K562 (cell line): Measurements from ENCODE around the gene FBXO11. TPM values are rescaled to one million over a fixed set of nuclear protein-coding genes. Genes with fewer than 3 reads are reported as not detected.

ENCODE experiments used
- FOXM1 ChIP-seq, 2 experiments: fragments of 450-650 bp in 1 of 2; sonication (generic) in 1 of 2; formaldehyde crosslinking in 1 of 2; IDR thresholded peaks; 2 replicates each; pipeline versions ENCODE4 v1.6.1 to v1.9.0; 2017 to 2022; ENCODE audit warnings: low read depth in 2 of 2, mild to moderate bottlenecking in 2 of 2, missing genetic modification reagents in 1 of 2, moderate library complexity in 1 of 2
- SMARCB1 ChIP-seq: IDR thresholded peaks from 2 replicates; pipeline ENCODE4 v1.6.1; 2011; ENCODE audit warnings: improper control_type of control experiment, low read depth; ENCODE audit not compliant: insufficient read length
- ZKSCAN8 ChIP-seq: fragments of 200-800 bp; sonication (Bioruptor generic); IDR thresholded peaks from 2 replicates; pipeline ENCODE4 v1.6.1; 2016; ENCODE audit warnings: missing genetic modification characterization, missing compliant biosample characterization
- ZNF121 ChIP-seq: sonication (generic); formaldehyde crosslinking; conservative IDR thresholded peaks from 2 replicates; pipeline ENCODE4 v1.8.0; 2022; ENCODE audit warnings: missing genetic modification reagents
- polyA plus RNA-seq, 8 experiments: library from polyadenylated mRNA; depleted of rRNA in 4 of 8; stranded (reverse) in 5 of 8; unstranded in 3 of 8; fragments of >200 nt; fragmentation: Nextera tagmentation in 2 of 8; fragmentation: Illumina TruSeq in 1 of 8; extraction: Ambion mirVana in 2 of 8; extraction: Trizol in 1 of 8; gene quantifications; 2 replicates each; pipeline versions ENCODE4 v1.2.1 to v1.2.3, GENCODE V29; 2011 to 2014; ENCODE audit warnings: inconsistent platforms in 1 of 8, missing spikeins in 1 of 8
- total RNA-seq, 7 experiments: library from RNA; depleted of rRNA in 6 of 7; stranded (reverse); fragments of >200 nt in 6 of 7; fragmentation: Illumina TruSeq in 2 of 7; extraction: Trizol in 2 of 7; gene quantifications; 2 replicates each; pipeline versions ENCODE4 v1.2.1 to v1.2.3, GENCODE V29; 2011 to 2021; ENCODE audit warnings: low replicate concordance in 1 of 7
- TF ChIP-seq, protein P1 (sequence below): fragments of 450-650 bp; conservative IDR thresholded peaks from 2 replicates; pipeline ENCODE4 v1.6.1; 2016; ENCODE audit warnings: missing genetic modification characterization, low read depth, mild to moderate bottlenecking, missing compliant biosample characterization, moderate library complexity
- TF ChIP-seq, protein P2 (sequence below): fragments of 250-450 bp; sonication (Bioruptor Pico); IDR thresholded peaks from 2 replicates; pipeline ENCODE4 v1.8.0; 2022; ENCODE audit warnings: moderate library complexity, mild to moderate bottlenecking, inconsistent platforms
- TF ChIP-seq, protein P3 (sequence below), 2 experiments: fragments of 450-650 bp; IDR thresholded peaks; 2 replicates each; pipeline ENCODE4 v1.6.1; 2016; ENCODE audit warnings: mild to moderate bottlenecking in 2 of 2, borderline replicate concordance in 1 of 2, low read depth in 1 of 2, moderate library complexity in 1 of 2
- TF ChIP-seq, protein P4 (sequence below): sonication (generic); formaldehyde crosslinking; IDR thresholded peaks from 2 replicates; pipeline ENCODE4 v1.8.1; 2023; ENCODE audit warnings: mild to moderate bottlenecking, missing genetic modification reagents
- TF ChIP-seq, protein P5 (sequence below): sonication (generic); formaldehyde crosslinking; IDR thresholded peaks from 2 replicates; pipeline ENCODE4 v1.9.0; 2022; ENCODE audit warnings: mild to moderate bottlenecking, missing genetic modification reagents
- TF ChIP-seq, protein P6 (sequence below), 2 experiments: IDR thresholded peaks; 2 replicates each; pipeline ENCODE4 v1.6.1; 2012; ENCODE audit warnings: improper control_type of control experiment in 2 of 2, low read depth in 2 of 2, low read length in 2 of 2, borderline replicate concordance in 1 of 2

FBXO11 gene
- total and polyA plus RNA-seq, 9 of the 15 experiments (the other 6 are each of a cell fraction or from before 2014, with no cell fraction given): 8.8 to 44.5 (median 24.1) TPM

DNA sequence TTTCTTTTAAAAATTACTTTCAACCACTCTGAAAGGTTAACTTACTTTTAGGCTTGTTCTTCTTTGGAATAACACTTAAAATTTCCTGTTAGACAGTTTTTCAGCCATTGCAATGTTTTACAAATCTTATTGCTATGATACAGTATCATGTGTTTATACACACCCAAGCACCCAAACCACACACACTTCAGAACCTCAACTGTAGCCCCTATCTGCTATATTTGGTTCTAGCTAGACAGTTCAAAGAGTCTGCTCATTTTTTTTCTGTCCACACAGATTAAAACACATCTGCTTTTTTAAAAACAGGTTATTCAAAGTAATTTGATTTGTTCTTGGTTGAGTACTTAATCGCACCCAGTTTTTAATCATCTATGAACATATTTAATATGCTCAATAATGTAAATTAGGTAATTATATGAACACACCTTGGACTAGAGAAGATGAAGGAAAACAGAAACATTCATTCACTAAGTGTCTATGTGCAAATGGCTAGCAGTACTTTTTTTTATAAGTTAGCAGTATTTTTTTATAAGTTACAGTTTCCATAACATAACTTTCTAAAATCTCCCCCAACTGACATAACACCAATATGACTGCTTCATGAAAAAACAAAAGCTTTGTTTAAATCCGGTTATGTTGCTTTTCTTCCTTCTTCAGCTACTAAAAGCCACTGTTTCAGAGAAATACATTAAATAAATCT is 17.6 kb downstream of the FBXO11 start (continued):
- TF ChIP-seq, protein P1, sequence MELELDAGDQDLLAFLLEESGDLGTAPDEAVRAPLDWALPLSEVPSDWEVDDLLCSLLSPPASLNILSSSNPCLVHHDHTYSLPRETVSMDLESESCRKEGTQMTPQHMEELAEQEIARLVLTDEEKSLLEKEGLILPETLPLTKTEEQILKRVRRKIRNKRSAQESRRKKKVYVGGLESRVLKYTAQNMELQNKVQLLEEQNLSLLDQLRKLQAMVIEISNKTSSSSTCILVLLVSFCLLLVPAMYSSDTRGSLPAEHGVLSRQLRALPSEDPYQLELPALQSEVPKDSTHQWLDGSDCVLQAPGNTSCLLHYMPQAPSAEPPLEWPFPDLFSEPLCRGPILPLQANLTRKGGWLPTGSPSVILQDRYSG: no peak
- TF ChIP-seq, protein P2, sequence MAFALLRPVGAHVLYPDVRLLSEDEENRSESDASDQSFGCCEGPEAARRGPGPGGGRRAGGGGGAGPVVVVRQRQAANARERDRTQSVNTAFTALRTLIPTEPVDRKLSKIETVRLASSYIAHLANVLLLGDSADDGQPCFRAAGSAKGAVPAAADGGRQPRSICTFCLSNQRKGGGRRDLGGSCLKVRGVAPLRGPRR (CRISPR knock-in tag): no peak
- no peak for TF ChIP-seq ZNF121 (CRISPR knock-in tag)
- TF ChIP-seq, protein P3, sequence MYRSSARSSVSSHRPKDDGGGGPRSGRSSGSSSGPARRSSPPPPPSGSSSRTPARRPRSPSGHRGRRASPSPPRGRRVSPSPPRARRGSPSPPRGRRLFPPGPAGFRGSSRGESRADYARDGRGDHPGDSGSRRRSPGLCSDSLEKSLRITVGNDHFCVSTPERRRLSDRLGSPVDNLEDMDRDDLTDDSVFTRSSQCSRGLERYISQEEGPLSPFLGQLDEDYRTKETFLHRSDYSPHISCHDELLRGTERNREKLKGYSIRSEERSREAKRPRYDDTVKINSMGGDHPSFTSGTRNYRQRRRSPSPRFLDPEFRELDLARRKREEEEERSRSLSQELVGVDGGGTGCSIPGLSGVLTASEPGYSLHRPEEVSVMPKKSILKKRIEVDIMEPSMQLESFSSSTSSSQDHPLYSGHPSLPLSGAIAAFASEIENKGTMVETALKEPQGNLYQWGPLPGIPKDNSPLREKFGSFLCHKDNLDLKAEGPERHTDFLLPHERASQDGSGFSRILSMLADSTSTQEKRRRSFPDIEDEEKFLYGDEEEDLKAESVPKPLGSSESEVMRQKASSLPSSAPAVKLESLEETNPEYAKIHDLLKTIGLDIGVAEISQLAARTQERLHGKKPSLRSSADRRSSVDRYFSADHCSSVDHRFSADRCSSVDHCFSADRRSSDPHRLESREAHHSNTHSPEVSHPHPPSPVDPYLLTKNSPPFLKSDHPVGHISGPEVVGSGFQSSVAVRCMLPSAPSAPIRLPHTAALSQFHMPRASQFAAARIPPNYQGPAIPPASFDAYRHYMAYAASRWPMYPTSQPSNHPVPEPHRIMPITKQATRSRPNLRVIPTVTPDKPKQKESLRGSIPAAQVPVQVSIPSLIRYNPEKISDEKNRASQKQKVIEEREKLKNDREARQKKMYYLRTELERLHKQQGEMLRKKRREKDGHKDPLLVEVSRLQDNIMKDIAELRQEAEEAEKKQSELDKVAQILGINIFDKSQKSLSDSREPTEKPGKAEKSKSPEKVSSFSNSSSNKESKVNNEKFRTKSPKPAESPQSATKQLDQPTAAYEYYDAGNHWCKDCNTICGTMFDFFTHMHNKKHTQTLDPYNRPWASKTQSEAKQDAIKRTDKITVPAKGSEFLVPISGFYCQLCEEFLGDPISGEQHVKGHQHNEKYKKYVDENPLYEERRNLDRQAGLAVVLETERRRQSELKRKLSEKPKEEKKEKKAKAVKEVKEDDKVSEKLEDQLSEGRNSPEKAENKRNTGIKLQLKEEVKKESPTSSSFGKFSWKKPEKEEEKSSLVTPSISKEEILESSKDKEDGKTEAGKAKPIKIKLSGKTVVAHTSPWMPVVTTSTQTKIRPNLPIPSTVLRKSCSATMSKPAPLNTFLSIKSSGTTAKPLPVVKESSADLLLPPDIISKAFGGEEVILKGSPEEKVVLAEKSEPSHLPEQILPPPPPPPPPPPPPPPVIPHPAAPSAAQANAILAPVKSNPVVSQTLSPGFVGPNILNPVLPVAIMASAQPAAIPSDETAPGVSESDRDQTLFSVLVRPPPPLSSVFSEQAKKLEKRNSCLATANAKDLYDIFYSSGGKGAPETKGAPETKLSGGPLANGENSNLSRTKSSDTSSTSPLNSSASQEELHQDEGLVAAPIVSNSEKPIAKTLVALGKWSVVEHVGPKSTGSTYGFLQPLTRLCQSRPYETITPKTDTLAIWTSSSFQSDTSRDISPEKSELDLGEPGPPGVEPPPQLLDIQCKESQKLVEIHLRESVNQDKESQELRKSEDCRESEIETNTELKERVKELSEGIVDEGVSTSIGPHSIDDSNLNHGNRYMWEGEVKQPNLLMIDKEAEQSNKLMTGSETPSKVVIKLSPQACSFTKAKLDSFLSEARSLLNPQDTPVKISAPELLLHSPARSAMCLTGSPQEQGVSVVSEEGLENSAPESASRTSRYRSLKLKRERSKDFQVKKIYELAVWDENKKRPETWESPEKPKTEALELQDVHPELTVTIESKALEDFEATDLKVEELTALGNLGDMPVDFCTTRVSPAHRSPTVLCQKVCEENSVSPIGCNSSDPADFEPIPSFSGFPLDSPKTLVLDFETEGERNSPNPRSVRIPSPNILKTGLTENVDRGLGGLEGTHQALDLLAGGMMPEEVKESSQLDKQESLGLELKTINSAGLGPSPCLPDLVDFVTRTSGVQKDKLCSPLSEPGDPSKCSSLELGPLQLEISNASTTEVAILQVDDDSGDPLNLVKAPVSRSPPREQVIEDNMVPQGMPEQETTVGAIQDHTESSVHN (IDR thresholded peaks at IDR 0.05; ENCODE audit: borderline replicate concordance in 1 of 2, low read depth in 1 of 2): no peak
- no peak for TF ChIP-seq ZKSCAN8 (CRISPR knock-in tag)
- TF ChIP-seq FOXM1 (IDR thresholded peaks at IDR 0.05; ENCODE audit: low read depth): no peak
- TF ChIP-seq FOXM1 (CRISPR knock-in tag; IDR thresholded peaks at IDR 0.05; ENCODE audit: low read depth): no peak
- TF ChIP-seq, protein P4, sequence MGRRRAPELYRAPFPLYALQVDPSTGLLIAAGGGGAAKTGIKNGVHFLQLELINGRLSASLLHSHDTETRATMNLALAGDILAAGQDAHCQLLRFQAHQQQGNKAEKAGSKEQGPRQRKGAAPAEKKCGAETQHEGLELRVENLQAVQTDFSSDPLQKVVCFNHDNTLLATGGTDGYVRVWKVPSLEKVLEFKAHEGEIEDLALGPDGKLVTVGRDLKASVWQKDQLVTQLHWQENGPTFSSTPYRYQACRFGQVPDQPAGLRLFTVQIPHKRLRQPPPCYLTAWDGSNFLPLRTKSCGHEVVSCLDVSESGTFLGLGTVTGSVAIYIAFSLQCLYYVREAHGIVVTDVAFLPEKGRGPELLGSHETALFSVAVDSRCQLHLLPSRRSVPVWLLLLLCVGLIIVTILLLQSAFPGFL (CRISPR knock-in tag): no peak
- TF ChIP-seq SMARCB1: no peak
- TF ChIP-seq, protein P5, sequence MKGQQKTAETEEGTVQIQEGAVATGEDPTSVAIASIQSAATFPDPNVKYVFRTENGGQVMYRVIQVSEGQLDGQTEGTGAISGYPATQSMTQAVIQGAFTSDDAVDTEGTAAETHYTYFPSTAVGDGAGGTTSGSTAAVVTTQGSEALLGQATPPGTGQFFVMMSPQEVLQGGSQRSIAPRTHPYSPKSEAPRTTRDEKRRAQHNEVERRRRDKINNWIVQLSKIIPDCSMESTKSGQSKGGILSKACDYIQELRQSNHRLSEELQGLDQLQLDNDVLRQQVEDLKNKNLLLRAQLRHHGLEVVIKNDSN: no peak
- TF ChIP-seq, protein P6, sequence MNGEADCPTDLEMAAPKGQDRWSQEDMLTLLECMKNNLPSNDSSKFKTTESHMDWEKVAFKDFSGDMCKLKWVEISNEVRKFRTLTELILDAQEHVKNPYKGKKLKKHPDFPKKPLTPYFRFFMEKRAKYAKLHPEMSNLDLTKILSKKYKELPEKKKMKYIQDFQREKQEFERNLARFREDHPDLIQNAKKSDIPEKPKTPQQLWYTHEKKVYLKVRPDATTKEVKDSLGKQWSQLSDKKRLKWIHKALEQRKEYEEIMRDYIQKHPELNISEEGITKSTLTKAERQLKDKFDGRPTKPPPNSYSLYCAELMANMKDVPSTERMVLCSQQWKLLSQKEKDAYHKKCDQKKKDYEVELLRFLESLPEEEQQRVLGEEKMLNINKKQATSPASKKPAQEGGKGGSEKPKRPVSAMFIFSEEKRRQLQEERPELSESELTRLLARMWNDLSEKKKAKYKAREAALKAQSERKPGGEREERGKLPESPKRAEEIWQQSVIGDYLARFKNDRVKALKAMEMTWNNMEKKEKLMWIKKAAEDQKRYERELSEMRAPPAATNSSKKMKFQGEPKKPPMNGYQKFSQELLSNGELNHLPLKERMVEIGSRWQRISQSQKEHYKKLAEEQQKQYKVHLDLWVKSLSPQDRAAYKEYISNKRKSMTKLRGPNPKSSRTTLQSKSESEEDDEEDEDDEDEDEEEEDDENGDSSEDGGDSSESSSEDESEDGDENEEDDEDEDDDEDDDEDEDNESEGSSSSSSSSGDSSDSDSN (IDR thresholded peaks at IDR 0.05; ENCODE audit: borderline replicate concordance in 1 of 2, low read depth in 2 of 2, low read length in 2 of 2): no peak
